K562 (cell line): ENCODE results near the gene PTGES3. TPM values are rescaled to one million over a fixed set of nuclear protein-coding genes. Genes with fewer than 3 reads are reported as not detected.
A peak's percentile ranks its signal among the peaks of the same experiment; 100 is the strongest.

Source experiments
- ATAC-seq: fragments of 200-7000 bp; cut with Tn5 transposase; 3 replicates; pipeline ENCODE4 v1.9.1; 2020; ENCODE audit warnings: moderate library complexity
- BruUV-seq: library from RNA; stranded (reverse); fragments of 400-500 nt; replicated peaks from 2 replicates; lab custom pipeline; 2021; lab: Mats Ljungman, UMichigan
- CTCF ChIA-PET: fragments of 300-600 bp; formaldehyde crosslinking; extraction: SDS; loops from one replicate; lab custom pipeline; 2021; ENCODE audit warnings: low intra/inter-chr PET ratio; lab: Yijun Ruan, JAX
- POLR2A ChIA-PET: fragments of 300-600, 350-650 bp; sonication (Branson Sonifier 250); formaldehyde crosslinking; extraction: SDS; loops from one replicate; lab custom pipeline; 2021; ENCODE audit warnings: antibody characterized with exemption, inconsistent platforms; lab: Yijun Ruan, JAX
- DNase-seq, 4 experiments: peaks; one replicate each; pipeline versions ENCODE4 v3.0.0 to v3.0.0-alpha.2; 2011 to 2018; ENCODE audit warnings: low spot score in 3 of 4, mixed read lengths in 3 of 4; ENCODE audit errors: extremely low read depth in 1 of 4
- FAIRE-seq: peaks from 2 replicates; lab custom pipeline; 2011; peaks lifted over from hg19 to GRCh38; lab: Jason Lieb, UNC
- H2AFZ ChIP-seq: 2 replicates; pipeline ENCODE4 v1.6.0; 2011; ENCODE audit warnings: low read depth, low read length, control low read depth, inconsistent platforms
- H3K27ac ChIP-seq: fragments of 200-600 bp; 3 replicates; pipeline ENCODE4 v1.8.0; 2011; ENCODE audit warnings: low read depth, mild to moderate bottlenecking, control low read depth, inconsistent platforms, low read length, moderate library complexity, mixed read lengths; ENCODE audit errors: extremely low read depth
- H3K27me3 ChIP-seq, 2 experiments: fragments of 300-600 bp in 1 of 2; 2 replicates in 1 of 2; 3 replicates in 1 of 2; pipeline versions ENCODE4 v1.6.0 to v1.8.0; 2011; ENCODE audit warnings: inconsistent platforms in 2 of 2, low read length in 2 of 2, mild to moderate bottlenecking in 1 of 2, mixed read lengths in 1 of 2, moderate library complexity in 1 of 2; ENCODE audit not compliant: control insufficient read depth in 2 of 2, insufficient read depth in 2 of 2
- H3K36me3 ChIP-seq: fragments of 300-600 bp; 3 replicates; pipeline ENCODE4 v1.8.0; 2011; ENCODE audit warnings: mild to moderate bottlenecking, low read length, inconsistent platforms; ENCODE audit not compliant: control insufficient read depth, insufficient read depth
- H3K4me1 ChIP-seq, 2 experiments: fragments of 200-600 bp in 1 of 2; replicated peaks in 1 of 2; 2 replicates in 1 of 2; 3 replicates in 1 of 2; pipeline versions ENCODE4 v1.5.1 to v1.8.0; 2011; ENCODE audit warnings: inconsistent platforms in 2 of 2, low read length in 2 of 2, mild to moderate bottlenecking in 1 of 2, mixed read lengths in 1 of 2, moderate library complexity in 1 of 2; ENCODE audit not compliant: control insufficient read depth in 2 of 2, insufficient read depth in 2 of 2
- H3K4me2 ChIP-seq: 2 replicates; pipeline ENCODE4 v1.6.1; 2011; ENCODE audit warnings: low read length, control low read depth, inconsistent platforms, mixed read lengths; ENCODE audit not compliant: insufficient read depth
- H3K4me3 ChIP-seq: fragments of 200-600 bp; sonication (generic), shearing (Covaris generic); 2 replicates; pipeline ENCODE4 v1.5.1; 2016; ENCODE audit warnings: control low read depth, inconsistent platforms
- H3K79me2 ChIP-seq: fragments of 200-600 bp; 3 replicates; pipeline ENCODE4 v1.8.0; 2011; ENCODE audit warnings: low read length, inconsistent platforms; ENCODE audit not compliant: control insufficient read depth, insufficient read depth
- H3K9ac ChIP-seq, 2 experiments: 2 replicates each; pipeline versions ENCODE4 v1.6.0 to v1.6.1; 2011; ENCODE audit warnings: low read depth in 2 of 2, low read length in 2 of 2, control low read depth in 1 of 2, inconsistent platforms in 1 of 2, mild to moderate bottlenecking in 1 of 2, mixed read lengths in 1 of 2; ENCODE audit not compliant: insufficient read depth in 1 of 2
- H3K9me1 ChIP-seq: one replicate; pipeline ENCODE4 v1.6.0; 2011; ENCODE audit warnings: inconsistent platforms, mild to moderate bottlenecking, low read length, moderate library complexity; ENCODE audit not compliant: control insufficient read depth, insufficient read depth
- H3K9me3 ChIP-seq: replicated peaks from 2 replicates; pipeline ENCODE4 v1.5.1; 2011; ENCODE audit warnings: low read depth, low read length, inconsistent platforms; ENCODE audit not compliant: control insufficient read depth, insufficient read depth
- H4K20me1 ChIP-seq: replicated peaks from 2 replicates; pipeline ENCODE4 v1.6.1; 2011; ENCODE audit warnings: low read length, inconsistent platforms, mixed read lengths; ENCODE audit not compliant: control insufficient read depth, insufficient read depth
- HMGXB4 ChIP-seq: sonication (generic); formaldehyde crosslinking; IDR thresholded peaks from 2 replicates; pipeline ENCODE4 v1.8.1; 2023; ENCODE audit warnings: mild to moderate bottlenecking, missing genetic modification reagents
- LARP7 ChIP-seq: fragments of 450-650 bp; IDR thresholded peaks from 2 replicates; pipeline ENCODE4 v1.6.1; 2016
- LCOR ChIP-seq: sonication (generic); formaldehyde crosslinking; IDR thresholded peaks from 2 replicates; pipeline ENCODE4 v1.8.0; 2022; ENCODE audit warnings: mild to moderate bottlenecking, missing genetic modification reagents
- WGBS: fragments of 100-300 bp; shearing (Covaris generic); methylation state at CpG from one replicate; pipeline ENCODE4 v1.1.6; 2016; ENCODE audit warnings: low coverage, mixed read lengths; ENCODE audit not compliant: insufficient coverage; ENCODE audit errors: missing lambda C conversion rate; 5-methylcytosine and 5-hydroxymethylcytosine counted together
- in situ Hi-C: fragments of 300-500 bp; cut with MboI; formaldehyde crosslinking; loops from 4 replicates; pipeline ENCODE4 v1.15.0; 2018; ENCODE audit warnings: inconsistent platforms, mixed read lengths
- intact Hi-C: fragments of 100-400 bp; cut with micrococcal nuclease; formaldehyde crosslinking; loops from 2 replicates; pipeline ENCODE4 v1.14.2; 2022
- polyA plus RNA-seq, 8 experiments: library from polyadenylated mRNA; depleted of rRNA in 4 of 8; stranded (reverse) in 5 of 8; unstranded in 3 of 8; fragments of >200 nt; fragmentation: Nextera tagmentation in 2 of 8; fragmentation: Illumina TruSeq in 1 of 8; extraction: Ambion mirVana in 2 of 8; extraction: Trizol in 1 of 8; gene quantifications; 2 replicates each; pipeline versions ENCODE4 v1.2.1 to v1.2.3, GENCODE V29; 2011 to 2014; ENCODE audit warnings: inconsistent platforms in 1 of 8, missing spikeins in 1 of 8
- total RNA-seq, 7 experiments: library from RNA; depleted of rRNA in 6 of 7; stranded (reverse); fragments of >200 nt in 6 of 7; fragmentation: Illumina TruSeq in 2 of 7; extraction: Trizol in 2 of 7; gene quantifications; 2 replicates each; pipeline versions ENCODE4 v1.2.1 to v1.2.3, GENCODE V29; 2011 to 2021; ENCODE audit warnings: low replicate concordance in 1 of 7

Gene PTGES3
- total and polyA plus RNA-seq, 9 of the 15 experiments (the other 6 are each of a cell fraction or from before 2014, with no cell fraction given), result 163 to 501 (median 213) TPM

DNA sequence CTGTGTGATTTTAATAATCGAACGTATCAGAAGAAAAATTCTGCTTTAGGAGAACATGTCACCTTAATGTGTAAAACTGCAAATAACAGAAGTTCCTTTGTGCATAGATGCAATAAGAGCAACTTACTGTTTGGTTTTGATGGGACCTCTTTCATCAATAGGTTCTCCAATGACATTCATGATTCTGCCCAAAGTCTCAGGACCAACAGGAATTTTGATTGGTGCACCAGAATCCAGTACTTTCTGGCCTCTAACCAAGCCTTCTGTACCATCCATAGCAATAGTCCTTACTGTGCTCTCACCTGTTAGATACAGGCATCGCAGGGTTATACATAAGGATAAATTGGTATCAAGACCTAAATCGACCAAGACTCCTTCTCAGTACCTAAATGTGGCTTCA is 43.4 kb downstream of the PTGES3 start:
- CTCF ChIA-PET, result no interaction called here
- H3K79me2 ChIP-seq, result peaks cover 55% of the 10 kb centered on the region

More for the DNA sequence above, 43.4 kb downstream of the PTGES3 start:
- H3K4me1 ChIP-seq, result peaks cover 4 to 19% of the 10 kb centered on the region in 2 experiments
- FAIRE-seq (no peak), ATAC-seq (no peak), DNase-seq (no peak)
- peaks cover 23% of the 10 kb centered on the region for H4K20me1 ChIP-seq
- H3K9me1 ChIP-seq, result no peaks in the 10 kb centered on the region
- H3K36me3 ChIP-seq, result peaks cover 55% of the 10 kb centered on the region
- WGBS, result 4% methylated on average over 4 of the region's 4 CpGs
- TF ChIP-seq HMGXB4 (CRISPR knock-in tag) (0 out of 2 replicates have a peak, but pooled peaks have one; percentile 5), LARP7 (no peak), LCOR (CRISPR knock-in tag) (0 out of 2 replicates have a peak, but pooled peaks have one; percentile 15)
- H2AFZ ChIP-seq, result no peak overlapping the region
- no peaks in the 10 kb centered on the region for H3K27me3 ChIP-seq
- peak overlapping the region; percentile 81 for H3K4me3 ChIP-seq
- peak overlapping the region; percentile 98 to 99 for H3K9ac ChIP-seq
- peak overlapping the region; percentile 98 for H3K4me2 ChIP-seq
- intact Hi-C loops, result no loop called here
- no peaks in the 10 kb centered on the region for H3K9me3 ChIP-seq
- in situ Hi-C loops, result loop anchor here (10.0 kb wide), 1 partner anchor 80 kb away; the partner anchor contains the start of gene NACA
- peak overlapping the region; percentile 96 for H3K27ac ChIP-seq
- no TSS peak for BruUV-seq
- POLR2A ChIA-PET, result interaction anchor here (0.8 to 2.6 kb wide), 8 partner anchors 9 to 80 kb away, joined by 3 to 42 read pairs (median 8); partner anchors contain the start of gene PTGES3
